HL-60/S4 (cell line): ENCODE measurements around the gene SDK1.

ENCODE experiments used
- in situ Hi-C: fragments of 300-500 bp; cut with MboI; formaldehyde crosslinking; loops from 2 replicates; pipeline ENCODE4 v1.14.3; 2022; ENCODE audit warnings: low sequenced_read_pairs

The SDK1 gene

GRCh38 chr7:4269086-4269485, 968.0 kb downstream of the SDK1 start:
- in situ Hi-C loops = no loop called here

GRCh38 chr7:4269746-4270145, 968.7 kb downstream of the SDK1 start:
- in situ Hi-C loops = no loop called here

- in situ Hi-C loops = no loop called here
These were observed 969.2 kb downstream of the SDK1 start for GRCh38 chr7:4270268-4270667.

- in situ Hi-C loops = no loop called here
These were observed 970.1 kb downstream of the SDK1 start for GRCh38 chr7:4270941-4271715.

GRCh38 chr7:4271716-4272015, 970.6 kb downstream of the SDK1 start:
- in situ Hi-C loops = no loop called here

- in situ Hi-C loops = no loop called here
These were observed 971.1 kb downstream of the SDK1 start for GRCh38 chr7:4272141-4272540.

- in situ Hi-C loops = no loop called here
These were observed 972.6 kb downstream of the SDK1 start for GRCh38 chr7:4273566-4274230.

GRCh38 chr7:4274286-4274685, 973.2 kb downstream of the SDK1 start:
- in situ Hi-C loops = no loop called here

GRCh38 chr7:4277936-4278335, 976.9 kb downstream of the SDK1 start:
- in situ Hi-C loops = no loop called here

- in situ Hi-C loops = no loop called here
These were observed 978.2 kb downstream of the SDK1 start for GRCh38 chr7:4279216-4279615.

- in situ Hi-C loops = no loop called here
These were observed 980.4 kb downstream of the SDK1 start for GRCh38 chr7:4281231-4281993.

GRCh38 chr7:4282434-4283223, 981.6 kb downstream of the SDK1 start:
- in situ Hi-C loops = no loop called here

GRCh38 chr7:4286351-4286750, 985.3 kb downstream of the SDK1 start:
- in situ Hi-C loops = no loop called here

- in situ Hi-C loops = no loop called here
These were observed 987.8 kb downstream of the SDK1 start for GRCh38 chr7:4288791-4289394.

GRCh38 chr7:4297165-4297917, 996.3 kb downstream of the SDK1 start:
- in situ Hi-C loops = no loop called here

- in situ Hi-C loops = no loop called here
These were observed 996.8 kb downstream of the SDK1 start for GRCh38 chr7:4297918-4298219.

- in situ Hi-C loops = no loop called here
These were observed 998.4 kb downstream of the SDK1 start for GRCh38 chr7:4299431-4299830.

- in situ Hi-C loops = no loop called here
These were observed 1001.3 kb downstream of the SDK1 start for GRCh38 chr7:4302203-4302905.

GRCh38 chr7:4307316-4308204, 1006.5 kb downstream of the SDK1 start:
- in situ Hi-C loops = no loop called here
